Endothelial cell of umbilical vein (primary cell): ENCODE measurements around the gene SERPINI1.

Source experiments
- CTCF ChIP-seq, 2 donors: IDR thresholded peaks; 1 replicate in 1 of 2; 2 replicates in 1 of 2; pipeline ENCODE4 v1.5.1; 2011; ENCODE audit warnings: low read length in 2 of 2, mild to moderate bottlenecking in 2 of 2, moderate library complexity in 2 of 2, control low read depth in 1 of 2, inconsistent platforms in 1 of 2, low read depth in 1 of 2; ENCODE audit not compliant: insufficient read depth in 1 of 2; ENCODE audit errors: extremely low read depth in 1 of 2
- EZH2 ChIP-seq: IDR thresholded peaks from 2 replicates; pipeline ENCODE4 v1.6.1; 2012; ENCODE audit warnings: borderline replicate concordance, low read depth, mild to moderate bottlenecking, moderate library complexity, low read length, inconsistent platforms; ENCODE audit not compliant: severe bottlenecking

DNA sequence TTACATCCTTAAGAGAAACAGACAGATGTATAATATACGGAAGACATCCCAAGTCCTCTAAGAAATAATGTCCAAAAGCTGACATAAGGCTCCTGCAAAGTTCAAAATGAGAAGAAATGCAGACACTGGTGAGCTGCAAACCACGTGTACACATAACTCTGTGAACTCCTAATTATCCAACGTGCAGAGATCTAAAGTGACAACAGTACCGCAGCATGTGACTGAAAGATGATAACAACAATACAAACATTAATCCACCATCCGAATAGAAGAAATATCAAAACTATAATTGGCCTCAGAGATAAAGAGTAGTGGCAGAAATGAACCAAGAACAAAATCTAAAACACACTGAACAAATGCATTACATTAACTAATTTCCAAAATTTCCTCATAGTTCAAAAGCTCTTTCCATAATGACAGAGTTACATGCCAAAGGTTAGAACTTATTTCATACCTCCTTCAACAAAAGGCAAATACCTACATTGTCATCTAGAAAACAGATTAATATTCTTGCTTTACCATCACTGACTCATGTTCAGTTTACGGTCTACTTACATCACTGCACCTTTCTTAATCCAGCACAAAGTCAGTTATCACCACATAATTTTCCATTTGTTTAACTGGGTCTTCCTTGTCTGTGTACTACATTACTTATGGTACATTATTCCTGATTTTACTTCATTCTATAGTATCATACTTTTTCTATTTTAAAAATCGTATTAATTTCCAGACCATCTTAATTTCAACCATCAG, 3.0 kb upstream of the SERPINI1 start:
- TF ChIP-seq CTCF (IDR thresholded peaks at IDR 0.05; ENCODE audit: extremely low read depth in 1 of 2, insufficient read depth in 1 of 2, low read depth in 1 of 2, low read length in 2 of 2) = no peak
- TF ChIP-seq EZH2 = no peak
